ENCODE data around the gene ZNF598. TPM values are rescaled to one million over a fixed set of nuclear protein-coding genes. Genes with fewer than 3 reads are reported as not detected.

Gene ZNF598
- total and polyA plus RNA-seq, 2 of the 13 experiments (the other 11 are each of a cell fraction or from before 2014, with no cell fraction given) = 13.5 to 14.2 TPM

- no peak for TF ChIP-seq ZNF142 (CRISPR knock-in tag; IDR thresholded peaks at IDR 0.05)
- no peak for TF ChIP-seq KMT2B (CRISPR knock-in tag; IDR thresholded peaks at IDR 0.05)
- TF ChIP-seq ZNF792 (CRISPR knock-in tag; IDR thresholded peaks at IDR 0.05) = peak; percentile 49; the same call in 1 of the 2 replicates
- TF ChIP-seq ZNF747 (CRISPR knock-in tag; IDR thresholded peaks at IDR 0.05; ENCODE audit: borderline replicate concordance) = no peak
- 0 out of 2 replicates have a peak, but pooled peaks have one; percentile 14 for TF ChIP-seq POGK (CRISPR knock-in tag; conservative IDR thresholded peaks at IDR 0.05)
- no peak for TF ChIP-seq NFE2L1 (CRISPR knock-in tag; IDR thresholded peaks at IDR 0.05; ENCODE audit: borderline replicate concordance)
- peak; percentile 34; the same call in 1 of the 2 replicates for TF ChIP-seq FOSL2 (CRISPR knock-in tag; IDR thresholded peaks at IDR 0.05)
- TF ChIP-seq KLF11 (CRISPR knock-in tag; IDR thresholded peaks at IDR 0.05) = no peak
- no peak for TF ChIP-seq SRSF9 (IDR thresholded peaks at IDR 0.05; ENCODE audit: borderline replicate concordance, insufficient read depth, low read depth, low read length, poor library complexity, severe bottlenecking)
- no peak for TF ChIP-seq IRF2 (CRISPR knock-in tag; IDR thresholded peaks at IDR 0.05)
- TF ChIP-seq ZNF75D (CRISPR knock-in tag; IDR thresholded peaks at IDR 0.05; ENCODE audit: borderline replicate concordance) = no peak
- no peak for TF ChIP-seq PTBP1 (IDR thresholded peaks at IDR 0.05; ENCODE audit: low read depth, low read length, poor library complexity, severe bottlenecking)
- TF ChIP-seq DZIP1 (CRISPR knock-in tag; IDR thresholded peaks at IDR 0.05) = no peak; the same call in 1 of the 2 replicates
- no peak for TF ChIP-seq AHR (CRISPR knock-in tag; IDR thresholded peaks at IDR 0.05)
- no peak for TF ChIP-seq ZFP82 (CRISPR knock-in tag; IDR thresholded peaks at IDR 0.05; ENCODE audit: borderline replicate concordance)
- no peak for TF ChIP-seq ONECUT2 (CRISPR knock-in tag; IDR thresholded peaks at IDR 0.05)
- TF ChIP-seq HMGA1 (CRISPR knock-in tag; conservative IDR thresholded peaks at IDR 0.05) = no peak
- no peak for TF ChIP-seq FOXM1 (CRISPR knock-in tag; IDR thresholded peaks at IDR 0.05)
Observed at GRCh38 chr16:1990351-1991134, 19.1 kb downstream of the ZNF598 start (continued).

All from HepG2 (cell line).